C4-2B (cell line): ENCODE results near the gene PNMA6E.

ENCODE experiments used
- H3K27ac ChIP-seq: fragments of 450-650 bp; 2 replicates; pipeline ENCODE4 v1.5.1; 2017
- ZFX ChIP-seq: fragments of 450-650 bp; IDR thresholded peaks from 2 replicates; pipeline ENCODE4 v1.6.1; 2017
- TF ChIP-seq, protein P1 (sequence below): fragments of 450-650 bp; conservative IDR thresholded peaks from 2 replicates; pipeline ENCODE4 v1.5.1; 2017; ENCODE audit warnings: mild to moderate bottlenecking

Gene PNMA6E

DNA sequence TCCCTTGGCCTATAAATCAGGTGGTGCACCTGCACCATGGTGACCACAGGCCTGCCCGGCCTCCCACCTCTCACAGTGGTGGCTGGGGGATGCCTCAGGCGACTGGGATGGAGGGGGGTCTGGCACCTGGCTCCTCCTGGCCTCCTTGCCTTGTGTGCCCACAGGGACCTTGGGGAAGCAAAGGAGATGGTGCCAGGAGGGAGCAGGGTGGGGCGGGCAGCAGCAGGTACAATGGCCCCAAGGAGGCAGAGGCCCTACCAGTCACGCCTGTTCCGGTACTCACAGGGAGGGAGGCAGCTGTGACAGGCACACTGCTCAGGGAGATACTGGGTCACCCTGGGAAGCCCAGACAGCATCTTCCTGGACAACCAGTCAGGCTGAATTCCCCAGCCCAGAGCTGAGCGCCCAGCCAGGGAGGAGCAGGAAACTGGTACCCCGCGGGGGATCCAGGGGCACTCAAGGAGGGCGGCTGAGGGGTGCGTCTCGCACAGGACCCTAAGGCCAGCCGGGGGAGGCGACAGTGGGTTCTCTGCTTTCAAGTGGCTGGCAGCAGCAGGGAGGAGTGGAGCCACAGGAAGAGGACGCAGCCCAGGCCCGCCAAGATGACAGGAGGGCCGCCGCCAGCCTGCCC lies 45.9 kb upstream of the PNMA6E start:
- no peak overlapping the region for H3K27ac ChIP-seq
- TF ChIP-seq, protein P1, sequence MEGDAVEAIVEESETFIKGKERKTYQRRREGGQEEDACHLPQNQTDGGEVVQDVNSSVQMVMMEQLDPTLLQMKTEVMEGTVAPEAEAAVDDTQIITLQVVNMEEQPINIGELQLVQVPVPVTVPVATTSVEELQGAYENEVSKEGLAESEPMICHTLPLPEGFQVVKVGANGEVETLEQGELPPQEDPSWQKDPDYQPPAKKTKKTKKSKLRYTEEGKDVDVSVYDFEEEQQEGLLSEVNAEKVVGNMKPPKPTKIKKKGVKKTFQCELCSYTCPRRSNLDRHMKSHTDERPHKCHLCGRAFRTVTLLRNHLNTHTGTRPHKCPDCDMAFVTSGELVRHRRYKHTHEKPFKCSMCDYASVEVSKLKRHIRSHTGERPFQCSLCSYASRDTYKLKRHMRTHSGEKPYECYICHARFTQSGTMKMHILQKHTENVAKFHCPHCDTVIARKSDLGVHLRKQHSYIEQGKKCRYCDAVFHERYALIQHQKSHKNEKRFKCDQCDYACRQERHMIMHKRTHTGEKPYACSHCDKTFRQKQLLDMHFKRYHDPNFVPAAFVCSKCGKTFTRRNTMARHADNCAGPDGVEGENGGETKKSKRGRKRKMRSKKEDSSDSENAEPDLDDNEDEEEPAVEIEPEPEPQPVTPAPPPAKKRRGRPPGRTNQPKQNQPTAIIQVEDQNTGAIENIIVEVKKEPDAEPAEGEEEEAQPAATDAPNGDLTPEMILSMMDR = no peak
- no peak for TF ChIP-seq ZFX

DNA sequence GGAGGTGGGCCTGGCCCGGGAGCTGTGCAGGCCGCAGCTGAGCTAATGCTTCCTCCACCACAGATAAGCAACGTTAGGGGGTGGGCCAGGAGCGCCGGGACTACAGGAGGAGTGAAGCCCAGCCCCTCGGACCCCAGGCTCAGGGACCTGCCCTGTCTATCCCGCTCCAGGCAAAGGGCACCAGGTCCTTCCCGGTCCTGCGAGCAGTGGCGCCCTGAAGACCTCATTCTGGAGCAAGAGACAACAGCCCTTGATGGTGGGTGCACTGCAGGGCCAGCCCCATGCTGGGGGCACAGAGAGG lies 45.4 kb upstream of the PNMA6E start:
- TF ChIP-seq ZFX = no peak
- TF ChIP-seq, protein P1 = no peak

DNA sequence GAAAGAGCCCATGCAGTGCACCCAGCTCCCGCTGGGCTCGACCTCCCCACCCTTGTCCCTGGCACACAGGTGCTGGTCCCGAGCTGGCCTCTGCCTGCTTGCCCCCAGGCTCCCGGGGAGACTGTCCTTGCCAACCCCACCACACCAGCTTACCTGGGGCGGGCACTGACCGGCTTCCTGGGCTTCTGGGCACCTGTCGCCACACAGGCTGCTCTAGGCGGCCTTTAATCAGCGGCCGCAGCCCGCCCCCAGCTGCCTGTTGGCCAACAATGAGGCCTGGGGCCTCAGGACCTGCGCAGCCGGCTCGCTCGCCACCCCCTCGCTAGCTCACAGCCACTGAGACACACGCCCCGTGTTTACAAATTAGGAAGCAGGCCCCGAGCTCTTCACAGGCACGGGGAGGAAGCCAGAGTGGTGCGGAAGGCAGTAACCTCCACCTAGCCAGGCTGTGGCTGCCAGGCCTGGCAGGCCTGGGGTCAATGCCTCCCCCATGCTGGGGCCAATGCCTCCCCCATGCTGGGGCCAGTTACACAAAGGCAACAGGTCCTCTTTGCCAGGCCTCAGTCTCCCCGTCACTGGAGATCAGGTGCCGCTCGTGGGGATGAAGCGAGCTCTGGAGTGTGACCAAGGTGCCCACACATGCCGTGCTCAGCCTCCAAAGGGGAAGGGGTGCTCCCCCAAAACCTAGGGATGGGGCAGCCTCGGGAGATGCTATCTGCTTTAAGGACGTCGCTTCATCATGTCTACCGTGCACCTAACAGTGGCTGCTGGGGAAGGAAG lies 44.9 kb upstream of the PNMA6E start, which contains the start of gene TREX2:
Gene TREX2 (minus strand): TSS at position 201 of the 780 bp plus-strand sequence. CDS start 626 bp downstream, outside the sequence.
- no peak within 1 kb of the TSS for H3K27ac ChIP-seq
- no peak for TF ChIP-seq ZFX
- TF ChIP-seq, protein P1 = no peak

More for the DNA sequence above, 45.4 kb upstream of the PNMA6E start:
- no peak overlapping the region for H3K27ac ChIP-seq

DNA sequence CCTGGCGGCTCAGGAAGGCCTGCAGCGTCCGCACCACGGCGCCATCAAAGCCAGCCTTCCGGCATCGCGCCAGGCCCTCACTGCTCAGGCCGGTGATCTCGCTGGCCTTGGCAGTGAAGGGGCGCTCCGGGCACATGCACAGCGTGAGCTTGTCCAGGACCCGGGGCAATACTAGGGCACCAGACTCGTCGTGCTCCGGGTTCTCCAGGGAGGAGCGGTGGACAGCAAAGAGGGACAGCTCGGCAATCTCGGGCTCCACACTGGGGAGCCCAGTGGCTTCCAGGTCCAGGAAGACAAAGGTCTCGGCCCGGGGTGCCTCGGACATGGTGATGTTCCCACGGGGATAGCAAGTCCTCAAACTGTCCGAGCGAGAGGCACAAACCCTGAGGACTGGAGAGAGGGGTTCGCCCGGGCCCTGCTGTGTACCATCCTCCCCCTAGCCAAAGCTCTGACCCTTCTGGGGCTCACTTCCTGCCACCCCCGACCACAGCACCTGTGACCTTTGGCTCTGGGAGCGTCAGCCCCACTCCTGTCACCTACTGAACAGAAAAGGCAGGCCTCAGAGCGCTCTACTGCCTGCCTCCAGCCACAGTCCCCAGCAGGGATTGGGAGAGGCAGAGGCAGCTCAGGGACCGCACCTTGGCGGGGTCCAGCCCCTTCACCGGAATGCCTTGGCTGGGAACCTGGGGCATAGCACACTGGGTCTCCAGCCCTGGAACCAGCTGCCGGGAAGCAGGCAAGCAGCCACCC lies 44.1 kb upstream of the PNMA6E start:
- H3K27ac ChIP-seq = no peak overlapping the region
- TF ChIP-seq ZFX = no peak

DNA sequence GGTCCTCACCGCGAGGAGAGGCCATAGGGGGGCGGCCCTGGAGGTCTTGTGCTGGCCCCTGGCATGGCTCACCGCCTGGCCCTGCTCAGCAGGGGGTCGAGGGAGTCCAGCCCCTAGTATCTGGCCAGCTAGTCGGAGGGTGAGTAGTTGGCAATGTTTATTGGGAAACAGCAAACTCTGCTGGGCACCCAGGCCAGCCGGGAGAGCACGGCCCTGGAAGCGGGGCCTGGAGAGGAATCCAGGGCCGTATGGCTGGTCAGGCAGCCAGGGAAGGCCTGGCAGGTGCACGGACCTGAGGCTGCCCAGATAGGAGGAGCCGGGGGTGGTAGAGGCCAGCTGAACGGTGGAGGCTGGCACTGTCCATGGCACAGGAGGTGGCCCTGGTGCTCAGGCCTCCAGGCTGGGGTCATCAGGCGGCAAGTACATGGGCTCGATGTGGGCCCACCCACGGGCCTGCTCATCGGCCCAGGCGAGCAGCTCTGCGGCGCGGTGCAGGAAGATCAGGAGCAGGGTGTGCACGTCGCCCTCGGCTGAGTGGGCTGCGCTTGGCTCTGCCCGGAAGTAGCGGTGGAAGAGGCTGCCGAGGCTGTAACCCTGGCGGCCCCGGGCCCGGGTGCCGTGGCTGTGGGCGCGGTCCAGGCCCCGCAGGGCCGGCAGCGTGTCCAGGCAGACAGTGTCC lies 43.3 kb upstream of the PNMA6E start:
- TF ChIP-seq ZFX = no peak
- TF ChIP-seq, protein P1 = no peak
- H3K27ac ChIP-seq = no peak overlapping the region

DNA sequence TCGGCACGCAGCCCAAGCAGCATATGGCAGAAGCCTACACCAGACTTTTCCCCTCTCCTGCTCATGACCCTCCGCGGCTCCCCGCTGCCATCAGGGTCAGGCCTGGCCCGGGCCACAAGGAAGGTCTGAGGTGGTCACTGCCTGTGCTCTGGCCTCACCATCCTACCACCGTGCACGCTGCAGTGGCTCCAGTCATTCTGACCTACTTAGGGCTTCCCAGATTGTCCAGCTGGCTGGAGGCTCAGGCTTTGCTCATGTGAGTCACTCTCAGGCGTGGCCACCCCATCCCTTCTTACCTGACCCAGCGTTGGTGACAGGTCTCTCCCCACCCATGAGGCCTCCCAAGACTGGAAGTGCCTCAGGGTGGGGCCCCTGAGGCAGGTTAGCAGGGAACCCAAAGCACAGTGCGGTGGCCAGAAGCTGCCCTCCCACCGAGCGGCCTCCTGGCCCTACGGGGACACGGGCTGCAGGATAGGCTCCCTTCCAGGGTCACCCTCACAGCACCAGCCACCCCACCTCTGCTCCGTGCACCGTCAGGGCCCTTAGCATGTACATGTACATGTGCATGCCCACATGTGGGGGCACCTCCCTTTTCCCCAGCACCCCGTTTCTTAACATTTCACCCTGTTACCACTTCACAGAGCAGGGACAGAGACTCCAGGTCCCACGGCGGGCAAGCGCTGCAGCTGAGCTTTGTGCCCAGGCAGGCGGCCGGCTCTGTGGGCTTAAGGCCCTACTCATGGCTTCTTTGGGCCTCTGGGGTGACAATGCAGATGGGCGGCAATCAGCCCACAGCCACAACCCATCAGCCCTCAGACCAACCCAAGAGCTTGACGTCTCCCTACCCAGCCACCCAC lies 42.6 kb upstream of the PNMA6E start:
- no peak overlapping the region for H3K27ac ChIP-seq
- no peak for TF ChIP-seq ZFX
- TF ChIP-seq, protein P1 = no peak

DNA sequence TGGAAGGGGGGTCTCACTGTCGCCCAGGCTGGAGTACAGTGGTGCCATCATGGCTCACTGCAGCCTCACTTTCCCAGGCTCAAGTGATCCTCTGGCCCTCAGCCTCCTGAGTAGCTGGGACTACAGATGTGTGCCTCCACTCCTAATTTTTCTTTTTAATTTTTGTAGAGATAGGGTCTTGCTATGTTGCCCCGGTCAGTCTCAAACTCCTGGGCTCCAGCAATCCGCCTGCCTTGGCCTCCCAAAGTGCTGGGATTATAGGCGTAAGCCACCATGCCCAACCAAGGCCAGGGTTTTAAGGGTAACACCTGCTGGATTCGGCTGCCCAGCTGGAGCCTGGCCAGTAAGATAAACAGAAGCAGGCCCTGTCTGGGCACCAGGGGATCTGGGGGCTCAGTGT lies 41.3 kb upstream of the PNMA6E start:
- TF ChIP-seq, protein P1 = no peak
- TF ChIP-seq ZFX = no peak
- H3K27ac ChIP-seq = no peak overlapping the region
